GM23248 (cell line): ENCODE measurements around the gene GGT5.

Experiments
- EZH2 ChIP-seq: fragments of 200-600 bp; sonication (generic); IDR thresholded peaks from 2 replicates; pipeline ENCODE4 v1.6.1; 2018; ENCODE audit warnings: antibody characterized with exemption, mild to moderate bottlenecking; ENCODE audit not compliant: insufficient read depth, poor library complexity, severe bottlenecking
- EZH2phosphoT487 ChIP-seq: fragments of 200-600 bp; sonication (generic); IDR thresholded peaks from 2 replicates; pipeline ENCODE4 v1.6.1; 2018; ENCODE audit warnings: antibody characterized with exemption, moderate library complexity, mild to moderate bottlenecking, low read depth; ENCODE audit not compliant: insufficient read depth

- TF ChIP-seq EZH2phosphoT487 = no peak
- TF ChIP-seq EZH2 = no peak
These were observed 2.9 kb upstream of the GGT5 start for GRCh38 chr22:24247564-24248344.
